ENCODE results near the gene KIF27.

GRCh38 chr9:83920927-83921707 lies at the start of gene KIF27:
- TF ChIP-seq POLR2A (IDR thresholded peaks at IDR 0.05) (peak in 1 of 4 donors; percentile 45), CTCF (IDR thresholded peaks at IDR 0.05) (peak in 4 of 7 experiments; percentile 3 to 60 (median 21)), EP300 (IDR thresholded peaks at IDR 0.05) (no peak), POLR2AphosphoS5 (IDR thresholded peaks at IDR 0.05) (peak; percentile 49 to 92 (median 89))

Data from stomach (tissue), 4 donors.